ENCODE data around the gene STRIP1. TPM values are rescaled to one million over a fixed set of nuclear protein-coding genes. Genes with fewer than 3 reads are reported as not detected.

Gene STRIP1
- total and polyA plus RNA-seq, 4 experiments from 2014 or later: 16.5 to 73.3 (median 51.7) TPM

DNA sequence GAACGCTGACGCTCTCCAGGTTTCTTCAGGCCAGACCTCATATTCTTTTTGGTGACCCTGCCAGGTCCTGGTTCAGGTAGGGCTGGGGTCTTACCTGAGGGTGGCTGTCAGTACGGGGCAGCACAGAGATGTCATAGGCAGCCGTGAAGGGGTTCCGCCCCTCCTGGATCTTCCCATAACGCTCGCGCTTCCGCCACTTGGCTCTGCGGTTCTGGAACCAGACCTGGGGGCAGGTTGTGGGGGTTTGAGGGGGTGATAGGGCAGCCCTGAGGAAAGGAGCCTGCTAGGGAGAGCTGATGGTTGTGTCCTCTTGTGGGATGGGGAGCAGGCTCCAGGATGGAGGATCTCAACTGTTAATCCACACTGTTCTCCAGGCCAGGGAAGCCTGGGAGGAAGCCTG lies 26.9 kb downstream of the STRIP1 start:
- intact Hi-C loops (cut with micrococcal nuclease): no loop called here
- ChIA-PET CTCF (ENCODE audit: partially characterized antibody) (interaction anchor here (1.1 to 12.2 kb wide), 7 partner anchors 8 to 44 kb away, joined by 3 to 120 read pairs (median 6); partner anchors contain the start of genes ALX3 and STRIP1), POLR2A (ENCODE audit: partially characterized antibody) (no interaction called here)
- Histone ChIP-seq H3K4me3 (ENCODE audit: low read length in 2 of 2) (no peak overlapping the region), H3K27ac (ENCODE audit: low read depth, low read length) (no peak overlapping the region), H3K4me1 (ENCODE audit: insufficient read depth, low read length) (no peaks in the 10 kb centered on the region), H3K9me3 (ENCODE audit: control insufficient read depth in 1 of 2, low read length in 2 of 2) (no peaks in the 10 kb centered on the region), H3K36me3 (ENCODE audit: insufficient read depth, low read length) (peaks cover 14% of the 10 kb centered on the region), H3K27me3 (ENCODE audit: insufficient read depth, low read length) (no peaks in the 10 kb centered on the region)
- Mint-ChIP-seq H3K9me3 (no peaks in the 10 kb centered on the region), H3K36me3 (peaks cover 25 to 38% of the 10 kb centered on the region in 2 donors), H3K4me3 (no peak overlapping the region), H3K27ac (peak overlapping the region in 1 of 7 donors; percentile 30), H3K27me3 (peaks cover 0 to 9% of the 10 kb centered on the region in 2 donors), H3K4me1 (peaks cover 0 to 5% (median 3%) of the 10 kb centered on the region in 4 donors)
- no peak for DNase-seq

GRCh38 chr1:110062612-110063011 lies 28.2 kb downstream of the STRIP1 start:
- Histone ChIP-seq H3K9me3 (ENCODE audit: control insufficient read depth in 1 of 2, low read length in 2 of 2) (no peaks in the 10 kb centered on the region), H3K27me3 (ENCODE audit: insufficient read depth, low read length) (no peaks in the 10 kb centered on the region), H3K27ac (ENCODE audit: low read depth, low read length) (no peak overlapping the region), H3K4me3 (ENCODE audit: low read length in 2 of 2) (no peak overlapping the region), H3K4me1 (ENCODE audit: insufficient read depth, low read length) (peaks cover 3% of the 10 kb centered on the region), H3K36me3 (ENCODE audit: insufficient read depth, low read length) (peaks cover 2% of the 10 kb centered on the region)
- ChIA-PET POLR2A (ENCODE audit: partially characterized antibody) (interaction anchor here (0.6 to 1.0 kb wide), 2 partner anchors 28 to 972 kb away, joined by 3 to 5 read pairs; partner anchors contain the start of gene STRIP1), CTCF (ENCODE audit: partially characterized antibody) (interaction anchor here (0.9 to 2.1 kb wide), 5 partner anchors 9 to 25 kb away, joined by 3 to 8 read pairs (median 6); partner anchors contain the start of gene ALX3)
- DNase-seq: no peak
- Mint-ChIP-seq H3K36me3 (peaks cover 16 to 26% of the 10 kb centered on the region in 2 donors), H3K27me3 (peaks cover 9 to 17% of the 10 kb centered on the region in 2 donors), H3K27ac (no peak overlapping the region), H3K4me3 (no peak overlapping the region), H3K4me1 (peaks cover 0 to 10% (median 5%) of the 10 kb centered on the region in 4 donors), H3K9me3 (no peaks in the 10 kb centered on the region)
- intact Hi-C loops (cut with micrococcal nuclease): no loop called here

GRCh38 chr1:110063781-110064180 lies 29.4 kb downstream of the STRIP1 start:
- Histone ChIP-seq H3K4me3 (ENCODE audit: low read length in 2 of 2) (no peak overlapping the region), H3K36me3 (ENCODE audit: insufficient read depth, low read length) (no peaks in the 10 kb centered on the region), H3K27me3 (ENCODE audit: insufficient read depth, low read length) (peaks cover 6% of the 10 kb centered on the region), H3K4me1 (ENCODE audit: insufficient read depth, low read length) (peaks cover 15% of the 10 kb centered on the region), H3K9me3 (ENCODE audit: control insufficient read depth in 1 of 2, low read length in 2 of 2) (no peaks in the 10 kb centered on the region), H3K27ac (ENCODE audit: low read depth, low read length) (no peak overlapping the region)
- no peak for DNase-seq
- POLR2A ChIA-PET (ENCODE audit: partially characterized antibody): no interaction called here
- CTCF ChIA-PET (ENCODE audit: partially characterized antibody): interaction anchor here (5.7 kb wide), 1 partner anchor 10 kb away, joined by 34 read pairs; no protein-coding TSS in a partner anchor
- H3K4me3 Mint-ChIP-seq: no peak overlapping the region
- H3K4me1 Mint-ChIP-seq: peaks cover 7 to 16% (median 11%) of the 10 kb centered on the region in 4 donors
- peaks cover 17 to 23% of the 10 kb centered on the region in 2 donors for H3K27me3 Mint-ChIP-seq
- intact Hi-C loops (cut with micrococcal nuclease): no loop called here
- peaks cover 9 to 16% of the 10 kb centered on the region in 2 donors for H3K36me3 Mint-ChIP-seq
- H3K9me3 Mint-ChIP-seq: peaks cover 0 to 3% (median 0%) of the 10 kb centered on the region in 8 donors
- no peak overlapping the region for H3K27ac Mint-ChIP-seq

DNA sequence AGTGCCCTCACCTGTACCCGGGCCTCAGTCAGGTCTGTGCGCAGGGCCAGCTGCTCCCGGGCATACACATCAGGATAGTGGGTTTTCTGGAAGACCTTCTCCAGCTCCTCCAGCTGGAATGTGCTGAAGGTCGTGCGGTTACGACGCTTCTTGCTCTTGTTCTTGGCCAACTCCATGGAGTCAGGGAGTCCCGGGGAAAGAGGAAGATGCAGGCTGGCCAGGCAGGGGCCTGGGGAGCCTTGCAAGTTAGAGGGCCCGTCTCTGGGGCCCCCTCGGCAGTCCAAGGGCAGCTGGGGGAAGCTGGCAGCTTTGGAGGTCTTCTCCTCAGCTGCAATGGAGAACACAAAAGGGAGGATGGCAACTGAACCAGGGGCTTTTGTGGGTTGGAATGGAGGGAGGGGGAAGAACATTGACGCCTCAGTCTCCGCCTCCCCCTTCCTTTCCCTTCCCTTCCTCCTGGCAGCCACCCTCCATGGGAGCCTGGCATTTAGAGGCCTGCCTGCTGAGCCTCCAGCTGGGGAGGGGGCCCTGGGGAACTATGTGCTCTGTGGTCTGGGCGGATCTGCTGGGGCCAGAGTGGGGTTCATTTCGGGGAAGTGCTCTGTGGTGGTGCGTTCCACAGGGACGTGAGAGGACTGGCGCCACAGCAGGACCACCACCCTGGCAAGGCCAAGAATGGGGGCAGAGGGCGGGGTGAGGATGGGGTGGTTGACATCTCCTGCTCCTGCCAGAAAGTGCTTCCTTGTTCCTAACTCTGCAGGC lies 30.3 kb downstream of the STRIP1 start:
- Mint-ChIP-seq H3K4me3 (no peak overlapping the region), H3K4me1 (peaks cover 9 to 22% (median 17%) of the 10 kb centered on the region in 4 donors), H3K36me3 (peaks cover 9 to 11% of the 10 kb centered on the region in 2 donors), H3K27me3 (peaks cover 20 to 23% of the 10 kb centered on the region in 2 donors), H3K9me3 (peaks cover 0 to 3% (median 0%) of the 10 kb centered on the region in 8 donors), H3K27ac (no peak overlapping the region)
- H3K27me3 ChIP-seq (ENCODE audit: insufficient read depth, low read length): peaks cover 14% of the 10 kb centered on the region
- H3K4me1 ChIP-seq (ENCODE audit: insufficient read depth, low read length): peaks cover 24% of the 10 kb centered on the region
- no peak for DNase-seq
- no peaks in the 10 kb centered on the region for H3K36me3 ChIP-seq (ENCODE audit: insufficient read depth, low read length)
- ChIA-PET POLR2A (ENCODE audit: partially characterized antibody) (no interaction called here), CTCF (ENCODE audit: partially characterized antibody) (interaction anchor here (5.7 kb wide), 1 partner anchor 11 kb away, joined by 34 read pairs; no protein-coding TSS in a partner anchor)
- no peaks in the 10 kb centered on the region for H3K9me3 ChIP-seq (ENCODE audit: control insufficient read depth in 1 of 2, low read length in 2 of 2)
- no peak overlapping the region for H3K27ac ChIP-seq (ENCODE audit: low read depth, low read length)
- no peak overlapping the region for H3K4me3 ChIP-seq (ENCODE audit: low read length in 2 of 2)
- intact Hi-C loops (cut with micrococcal nuclease): no loop called here

DNA sequence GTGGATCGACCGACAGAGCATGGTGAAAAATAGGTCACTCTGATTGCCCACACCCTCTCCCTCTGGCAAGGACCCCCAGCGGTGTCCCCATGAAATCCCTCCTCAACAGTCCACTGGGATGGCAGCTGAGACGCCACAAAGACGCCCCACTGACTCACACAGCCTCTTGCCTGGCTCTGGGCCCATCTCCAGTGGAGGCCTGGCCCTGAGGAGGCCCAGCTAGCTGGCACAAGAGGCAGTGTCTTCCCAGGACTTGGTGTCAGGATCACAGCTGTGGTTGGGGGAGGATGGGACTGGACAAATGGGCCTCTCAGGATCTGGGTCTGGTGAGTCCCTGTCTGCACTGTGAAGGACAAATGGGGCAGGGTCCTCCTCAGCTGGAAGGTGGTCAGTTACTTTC lies 31.4 kb downstream of the STRIP1 start:
- intact Hi-C loops (cut with micrococcal nuclease): no loop called here
- Histone ChIP-seq H3K9me3 (ENCODE audit: control insufficient read depth in 1 of 2, low read length in 2 of 2) (no peaks in the 10 kb centered on the region), H3K4me1 (ENCODE audit: insufficient read depth, low read length) (peaks cover 28% of the 10 kb centered on the region), H3K27me3 (ENCODE audit: insufficient read depth, low read length) (peaks cover 17% of the 10 kb centered on the region), H3K4me3 (ENCODE audit: low read length in 2 of 2) (no peak overlapping the region), H3K36me3 (ENCODE audit: insufficient read depth, low read length) (no peaks in the 10 kb centered on the region), H3K27ac (ENCODE audit: low read depth, low read length) (no peak overlapping the region)
- H3K4me1 Mint-ChIP-seq: peaks cover 8 to 25% (median 16%) of the 10 kb centered on the region in 4 donors
- peaks cover 0 to 3% (median 0%) of the 10 kb centered on the region in 8 donors for H3K9me3 Mint-ChIP-seq
- ChIA-PET POLR2A (ENCODE audit: partially characterized antibody) (no interaction called here), CTCF (ENCODE audit: partially characterized antibody) (interaction anchor here (0.9 to 5.7 kb wide), 2 partner anchors 12 to 36 kb away, joined by 3 to 34 read pairs; no protein-coding TSS in a partner anchor)
- no peak overlapping the region for H3K4me3 Mint-ChIP-seq
- peaks cover 4 to 6% of the 10 kb centered on the region in 2 donors for H3K36me3 Mint-ChIP-seq
- H3K27ac Mint-ChIP-seq: no peak overlapping the region
- peaks cover 22 to 25% of the 10 kb centered on the region in 2 donors for H3K27me3 Mint-ChIP-seq
- DNase-seq: no peak

DNA sequence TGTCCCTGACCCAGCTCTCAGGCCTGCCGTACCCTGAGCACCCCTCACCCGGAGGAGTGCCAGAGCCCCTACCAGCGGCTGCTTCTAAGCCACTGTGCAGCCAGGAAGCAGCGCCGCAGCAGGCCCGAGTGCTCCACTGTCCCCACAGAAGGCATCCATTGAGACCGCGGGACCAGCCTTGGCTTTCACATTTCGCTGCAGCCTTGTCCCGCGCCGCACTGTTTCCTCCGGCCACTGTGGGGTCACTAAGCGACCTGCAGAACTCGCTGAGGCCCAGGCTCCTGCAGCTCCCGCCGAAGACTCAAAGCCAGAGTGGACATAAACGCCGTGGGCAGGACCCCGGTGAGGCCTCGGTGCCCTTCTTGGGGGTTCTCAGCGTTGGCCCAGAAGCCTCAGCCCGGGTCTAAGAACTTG lies 33.1 kb downstream of the STRIP1 start:
- Histone ChIP-seq H3K36me3 (ENCODE audit: insufficient read depth, low read length) (no peaks in the 10 kb centered on the region), H3K27me3 (ENCODE audit: insufficient read depth, low read length) (peaks cover 28% of the 10 kb centered on the region), H3K27ac (ENCODE audit: low read depth, low read length) (no peak overlapping the region), H3K4me1 (ENCODE audit: insufficient read depth, low read length) (peaks cover 28% of the 10 kb centered on the region), H3K9me3 (ENCODE audit: control insufficient read depth in 1 of 2, low read length in 2 of 2) (no peaks in the 10 kb centered on the region), H3K4me3 (ENCODE audit: low read length in 2 of 2) (no peak overlapping the region)
- Mint-ChIP-seq H3K27me3 (peaks cover 29 to 36% of the 10 kb centered on the region in 2 donors), H3K4me3 (peak overlapping the region in 3 of 8 donors; percentile 42 to 71 (median 52)), H3K27ac (no peak overlapping the region), H3K36me3 (no peaks in the 10 kb centered on the region), H3K4me1 (peaks cover 8 to 25% (median 16%) of the 10 kb centered on the region in 4 donors), H3K9me3 (peaks cover 0 to 3% (median 0%) of the 10 kb centered on the region in 8 donors)
- no peak for DNase-seq
- POLR2A ChIA-PET (ENCODE audit: partially characterized antibody): no interaction called here
- intact Hi-C loops (cut with micrococcal nuclease): no loop called here
- CTCF ChIA-PET (ENCODE audit: partially characterized antibody): interaction anchor here (5.7 kb wide), 1 partner anchor 14 kb away, joined by 34 read pairs; no protein-coding TSS in a partner anchor

Measured in CD4-positive, alpha-beta memory T cell (primary cell).